GM12872 (cell line): ENCODE data around the gene DCAF17.

Experiments used
- CTCF ChIP-seq: IDR thresholded peaks from 3 replicates; pipeline ENCODE4 v1.5.1; 2011; ENCODE audit warnings: low read depth, mild to moderate bottlenecking, low read length, moderate library complexity; ENCODE audit not compliant: insufficient read depth

Gene DCAF17

GRCh38 chr2:171520471-171520870 is 86.4 kb downstream of the DCAF17 start:
- no peak for TF ChIP-seq CTCF

GRCh38 chr2:171521361-171522051 is 87.5 kb downstream of the DCAF17 start:
- TF ChIP-seq CTCF: no peak

GRCh38 chr2:171522052-171522787 is 88.2 kb downstream of the DCAF17 start, which contains the start of gene CYBRD1:
Gene CYBRD1 (plus strand): TSS chr2:171522474. CDS start chr2:171522546, 72 bp downstream.
- peak; percentile 27; the same call in 1 of the 3 replicates for TF ChIP-seq CTCF

- no peak for TF ChIP-seq CTCF
These were observed 88.7 kb downstream of the DCAF17 start for GRCh38 chr2:171522788-171523087.

- TF ChIP-seq CTCF: no peak
These were observed 89.3 kb downstream of the DCAF17 start for GRCh38 chr2:171523088-171524017.

DNA sequence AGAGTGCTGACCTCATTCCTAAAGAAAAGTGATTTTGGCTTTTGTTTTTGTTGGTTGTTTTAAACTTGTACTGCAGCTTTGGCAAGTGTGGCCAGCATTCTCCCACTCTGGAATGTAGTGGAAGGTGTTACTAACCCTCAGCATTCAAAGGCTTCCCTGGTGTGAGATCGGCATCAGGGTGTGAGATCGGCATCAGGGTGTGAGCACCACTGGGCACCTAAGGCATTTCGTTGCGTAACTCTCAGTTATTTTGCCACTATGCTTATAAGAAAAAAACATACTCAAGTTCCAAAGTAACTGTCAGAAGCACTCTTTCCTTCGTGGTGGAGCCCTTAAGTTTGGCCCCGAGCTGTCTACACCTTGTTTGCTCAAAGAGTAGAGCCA is 90.0 kb downstream of the DCAF17 start:
- no peak for TF ChIP-seq CTCF

- TF ChIP-seq CTCF: peak; percentile 82
These were observed 95.9 kb downstream of the DCAF17 start for GRCh38 chr2:171529914-171530313.
